GM20000 (cell line): Measurements from ENCODE around the gene RRN3.

ENCODE experiments used
- DNase-seq: peaks from one replicate; pipeline ENCODE4 v3.0.0; 2012; ENCODE audit warnings: low spot score
- TF ChIP-seq, protein P1 (sequence below): IDR thresholded peaks from 2 replicates; pipeline ENCODE4 v1.5.1; 2012; ENCODE audit warnings: mild to moderate bottlenecking, control low read depth; ENCODE audit errors: extremely low read depth, missing control alignments

RRN3 gene

DNA sequence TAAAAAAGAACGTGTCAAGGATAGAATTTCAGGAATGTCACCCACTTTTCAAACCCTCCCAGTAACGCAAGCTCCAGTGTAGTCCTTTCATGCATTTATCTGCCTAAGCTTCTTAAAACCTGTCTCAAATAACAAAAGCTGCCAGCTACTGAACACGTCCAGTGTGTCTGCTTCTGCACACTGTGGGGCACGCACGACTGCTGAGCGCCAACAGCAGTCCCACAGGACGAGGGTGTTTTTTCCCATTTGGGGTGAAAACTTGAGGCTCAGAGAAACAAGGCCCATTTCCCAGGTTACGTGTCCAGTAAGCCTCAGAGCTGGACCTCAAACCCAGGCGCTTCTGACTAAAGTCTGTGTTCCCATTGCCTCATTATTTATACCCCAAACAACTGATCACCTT lies 55.4 kb downstream of the RRN3 start:
- TF ChIP-seq, protein P1, sequence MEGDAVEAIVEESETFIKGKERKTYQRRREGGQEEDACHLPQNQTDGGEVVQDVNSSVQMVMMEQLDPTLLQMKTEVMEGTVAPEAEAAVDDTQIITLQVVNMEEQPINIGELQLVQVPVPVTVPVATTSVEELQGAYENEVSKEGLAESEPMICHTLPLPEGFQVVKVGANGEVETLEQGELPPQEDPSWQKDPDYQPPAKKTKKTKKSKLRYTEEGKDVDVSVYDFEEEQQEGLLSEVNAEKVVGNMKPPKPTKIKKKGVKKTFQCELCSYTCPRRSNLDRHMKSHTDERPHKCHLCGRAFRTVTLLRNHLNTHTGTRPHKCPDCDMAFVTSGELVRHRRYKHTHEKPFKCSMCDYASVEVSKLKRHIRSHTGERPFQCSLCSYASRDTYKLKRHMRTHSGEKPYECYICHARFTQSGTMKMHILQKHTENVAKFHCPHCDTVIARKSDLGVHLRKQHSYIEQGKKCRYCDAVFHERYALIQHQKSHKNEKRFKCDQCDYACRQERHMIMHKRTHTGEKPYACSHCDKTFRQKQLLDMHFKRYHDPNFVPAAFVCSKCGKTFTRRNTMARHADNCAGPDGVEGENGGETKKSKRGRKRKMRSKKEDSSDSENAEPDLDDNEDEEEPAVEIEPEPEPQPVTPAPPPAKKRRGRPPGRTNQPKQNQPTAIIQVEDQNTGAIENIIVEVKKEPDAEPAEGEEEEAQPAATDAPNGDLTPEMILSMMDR = no peak

DNA sequence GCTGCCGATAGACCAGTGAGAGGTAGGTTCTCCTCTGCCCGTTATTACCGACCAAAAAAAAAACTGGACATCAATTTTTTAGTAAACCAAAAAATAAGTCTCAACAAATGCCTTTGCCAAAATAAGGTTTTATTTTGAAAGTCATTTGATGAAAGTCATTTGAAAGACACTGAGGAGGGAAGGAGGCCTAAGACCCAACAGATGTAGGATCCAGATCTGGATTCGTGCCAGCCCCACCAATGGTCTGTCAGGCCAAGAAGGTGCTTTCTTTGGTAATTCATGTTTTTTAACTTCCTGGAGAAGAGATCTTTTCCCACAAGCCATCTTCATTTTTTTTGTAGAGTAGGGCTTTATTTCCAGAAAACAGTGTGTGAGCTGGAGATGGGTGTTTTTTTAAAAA lies 56.3 kb downstream of the RRN3 start:
- TF ChIP-seq, protein P1 = no peak
- no peak for DNase-seq

More for the DNA sequence above, 55.4 kb downstream of the RRN3 start:
- no peak for DNase-seq

DNA sequence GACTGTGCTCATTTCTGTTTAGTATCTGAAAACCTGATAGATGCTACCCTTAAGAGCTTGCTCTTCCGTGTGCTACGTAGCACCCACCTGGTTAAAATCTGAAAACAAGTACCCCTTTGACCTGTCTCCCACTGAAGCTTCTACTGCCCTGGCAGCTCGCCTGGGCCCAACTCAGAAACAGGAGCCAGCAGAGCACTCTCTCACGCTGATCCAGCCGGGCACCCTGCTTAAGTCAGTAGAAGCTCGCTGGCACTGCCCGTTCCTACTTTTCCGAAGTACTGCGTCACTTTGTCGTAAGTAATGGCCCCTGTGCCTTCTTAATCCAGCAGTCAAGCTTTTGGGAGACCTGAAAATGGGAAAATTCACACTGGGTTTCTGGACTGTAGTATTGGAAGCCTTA lies 57.1 kb downstream of the RRN3 start:
- TF ChIP-seq, protein P1 = no peak
- DNase-seq = no peak

DNA sequence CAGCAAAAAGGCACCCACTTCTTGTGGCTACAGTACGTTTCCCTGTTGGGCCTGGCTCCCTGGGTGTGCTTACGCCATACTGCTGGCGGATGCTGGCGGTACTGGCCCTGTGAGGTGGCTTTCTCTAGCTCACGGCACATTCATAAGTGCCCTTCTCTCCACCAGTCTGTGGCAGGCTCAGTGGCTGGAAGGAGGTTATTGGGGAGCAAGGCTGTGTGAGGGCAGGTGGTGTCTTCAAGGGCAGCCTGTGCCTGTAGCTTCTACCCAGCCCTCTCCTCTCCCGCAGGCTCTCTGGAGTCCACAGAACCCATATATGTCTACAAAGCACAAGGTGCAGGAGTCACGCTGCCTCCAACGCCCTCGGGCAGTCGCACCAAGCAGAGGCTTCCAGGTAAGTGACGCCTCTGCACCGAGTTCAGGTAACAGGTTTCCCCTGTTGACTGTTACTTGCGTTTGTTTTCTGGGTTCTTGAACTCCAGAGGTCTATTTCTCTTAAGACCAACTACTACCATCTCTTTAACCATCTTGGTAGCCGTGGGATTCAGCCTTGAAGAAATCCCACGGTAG lies 58.8 kb downstream of the RRN3 start:
- TF ChIP-seq, protein P1 = no peak
- DNase-seq = no peak

DNA sequence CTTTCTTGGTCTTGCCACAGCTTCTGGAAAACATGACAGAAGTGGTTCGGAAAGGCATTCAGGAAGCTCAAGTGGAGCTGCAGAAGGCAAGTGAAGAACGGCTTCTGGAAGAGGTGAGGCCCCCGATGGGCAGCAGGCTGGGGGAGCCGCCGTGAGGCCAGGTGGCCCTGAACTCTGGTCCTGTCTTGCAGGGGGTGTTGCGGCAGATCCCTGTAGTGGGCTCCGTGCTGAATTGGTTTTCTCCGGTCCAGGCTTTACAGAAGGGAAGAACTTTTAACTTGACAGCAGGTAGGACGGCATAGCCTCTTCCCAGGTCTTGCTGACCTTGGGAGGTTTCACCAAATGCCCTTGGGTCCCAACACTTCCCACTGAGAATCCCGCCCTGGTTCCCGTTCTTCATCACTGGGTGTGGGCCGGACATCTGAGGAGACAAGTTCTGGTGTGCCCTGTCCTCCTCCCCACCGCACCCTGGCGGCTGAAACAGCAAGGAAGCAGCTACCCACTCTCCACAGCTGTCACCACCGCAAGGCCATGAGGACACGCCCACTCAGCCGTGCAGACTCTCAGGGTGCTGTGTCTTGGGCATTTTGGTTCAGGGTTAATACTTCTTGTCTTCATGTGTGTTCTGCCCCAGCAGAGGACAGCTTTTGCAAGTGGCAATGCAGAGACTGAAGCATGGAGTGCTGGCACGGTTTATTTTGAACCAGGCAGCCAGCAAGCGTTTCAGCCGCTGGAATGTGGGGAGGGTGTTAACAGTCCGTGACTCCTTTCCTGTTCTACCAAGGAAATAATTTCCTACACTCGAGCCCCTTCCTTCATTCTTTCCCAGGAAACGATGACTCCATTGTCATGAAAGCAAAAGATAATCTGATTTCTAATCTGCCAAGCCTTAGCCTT lies 59.6 kb downstream of the RRN3 start:
- TF ChIP-seq, protein P1 = no peak
- DNase-seq = no peak

DNA sequence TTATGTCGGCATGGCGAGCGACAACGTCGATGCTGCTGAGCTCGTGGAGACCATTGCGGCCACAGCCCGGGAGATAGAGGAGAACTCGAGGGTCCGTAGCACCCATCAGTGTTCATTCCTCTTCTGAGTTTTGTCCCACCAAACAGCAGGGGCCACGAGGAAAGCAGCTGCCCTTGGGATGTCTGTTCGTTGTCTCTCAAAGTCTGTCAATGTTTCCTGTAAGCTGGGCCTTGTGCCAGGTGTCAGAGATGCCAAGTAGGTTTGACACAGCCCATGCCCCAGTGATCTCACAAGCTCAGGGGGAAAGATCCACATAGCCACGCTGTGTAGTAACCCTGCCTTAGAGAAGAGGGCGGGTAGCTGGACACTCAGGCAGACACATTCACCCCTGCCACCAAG lies 60.8 kb downstream of the RRN3 start:
- DNase-seq = no peak
- TF ChIP-seq, protein P1 = no peak

DNA sequence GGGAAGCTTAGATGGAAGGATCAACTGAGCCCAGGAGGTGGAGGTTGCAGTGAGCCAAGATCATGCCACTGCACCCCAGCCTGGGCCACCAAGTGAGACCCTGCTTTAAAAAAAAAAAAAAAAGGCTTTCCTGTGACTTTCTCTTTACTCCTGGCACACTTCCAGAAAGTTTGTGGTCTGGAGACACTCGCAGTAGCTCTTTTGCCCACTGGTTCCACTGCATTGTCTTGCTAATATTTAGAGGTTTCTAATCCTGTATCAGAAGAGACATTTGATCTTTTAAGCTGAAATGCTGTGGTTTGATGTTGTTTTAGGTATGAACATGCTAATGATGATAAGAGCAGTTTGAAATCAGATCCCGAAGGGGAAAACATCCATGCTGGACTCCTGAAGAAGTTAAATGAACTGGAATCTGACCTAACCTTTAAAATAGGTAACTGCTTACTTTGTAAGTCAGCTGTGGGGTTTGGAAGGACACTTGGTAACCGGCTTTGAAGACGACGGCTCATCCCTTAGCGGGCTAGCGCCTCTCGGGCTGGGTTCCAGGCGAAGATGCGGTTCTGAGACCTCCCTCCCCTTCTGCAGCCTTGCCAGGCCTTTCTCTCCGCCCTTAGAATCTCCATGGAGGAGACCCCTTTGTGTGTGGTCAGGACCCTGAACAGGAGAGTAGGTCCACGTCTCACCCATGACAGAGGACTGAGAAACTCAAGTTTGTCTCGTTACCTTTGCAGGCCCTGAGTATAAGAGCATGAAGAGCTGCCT lies 61.3 kb downstream of the RRN3 start:
- DNase-seq = no peak
- TF ChIP-seq, protein P1 = no peak
